IMR-90 (cell line): ENCODE data around the gene RASSF3. TPM values are rescaled to one million over a fixed set of nuclear protein-coding genes. Genes with fewer than 3 reads are reported as not detected.

Source experiments
- ATAC-seq: fragments of 200-7000 bp; cut with Tn5 transposase; 2 replicates; pipeline ENCODE4 v1.9.1; 2020; ENCODE audit warnings: low read depth, mild to moderate bottlenecking, moderate library complexity
- BruUV-seq: library from RNA; stranded (reverse); fragments of 400-500 nt; replicated peaks from 2 replicates; lab custom pipeline; 2021; lab: Mats Ljungman, UMichigan
- CTCF ChIA-PET: fragments of 300-600 bp; formaldehyde crosslinking; extraction: SDS; loops from one replicate; lab custom pipeline; 2021; ENCODE audit warnings: antibody characterized with exemption; lab: Yijun Ruan, JAX
- POLR2A ChIA-PET: fragments of 300-600 bp; sonication (Branson Sonifier 250); formaldehyde crosslinking; loops from one replicate; lab custom pipeline; 2022; ENCODE audit warnings: antibody characterized with exemption; ENCODE audit not compliant: unreplicated experiment; lab: Charles Lee
- DNase-seq: peaks from one replicate; pipeline ENCODE4 v3.0.0; 2013
- H2AFZ ChIP-seq: replicated peaks from 2 replicates; pipeline ENCODE3; 2013; ENCODE audit warnings: low read length, mild to moderate bottlenecking; ENCODE audit not compliant: poor library complexity
- H2AK5ac ChIP-seq: 2 replicates; pipeline ENCODE4 v1.6.1; 2013; ENCODE audit warnings: low read depth, low read length, inconsistent platforms
- H2AK9ac ChIP-seq: replicated peaks from 2 replicates; pipeline ENCODE3; 2013; ENCODE audit warnings: mild to moderate bottlenecking, low read depth, low read length, moderate library complexity; ENCODE audit not compliant: poor library complexity
- H2BK120ac ChIP-seq: 2 replicates; pipeline ENCODE4 v1.6.1; 2013; ENCODE audit warnings: low read depth, low read length, inconsistent platforms
- H2BK15ac ChIP-seq: 3 replicates; pipeline ENCODE4 v1.6.1; 2013; ENCODE audit warnings: low read depth, low read length, inconsistent platforms
- H2BK20ac ChIP-seq: 2 replicates; pipeline ENCODE4 v1.6.1; 2013; ENCODE audit warnings: low read depth, mild to moderate bottlenecking, inconsistent platforms, low read length, moderate library complexity
- H2BK5ac ChIP-seq: 2 replicates; pipeline ENCODE4 v1.6.1; 2013; ENCODE audit warnings: mild to moderate bottlenecking, low read depth, low read length, inconsistent platforms; ENCODE audit not compliant: poor library complexity, severe bottlenecking
- H3K14ac ChIP-seq: replicated peaks from 2 replicates; pipeline ENCODE4 v1.6.1; 2013; ENCODE audit warnings: low read depth, low read length, inconsistent platforms
- H3K18ac ChIP-seq: 2 replicates; pipeline ENCODE4 v1.6.1; 2013; ENCODE audit warnings: low read depth, low read length, control low read depth
- H3K23ac ChIP-seq: 2 replicates; pipeline ENCODE4 v1.6.1; 2013; ENCODE audit warnings: low read depth, low read length, inconsistent platforms
- H3K27ac ChIP-seq: 2 replicates; pipeline ENCODE4 v1.5.1; 2013; ENCODE audit warnings: mild to moderate bottlenecking, control low read depth, low read length; ENCODE audit not compliant: insufficient read depth
- H3K27me3 ChIP-seq: 2 replicates; pipeline ENCODE4 v1.6.1; 2013; ENCODE audit warnings: low read length; ENCODE audit not compliant: control insufficient read depth, insufficient read depth
- H3K36me3 ChIP-seq: 2 replicates; pipeline ENCODE4 v1.6.1; 2013; ENCODE audit warnings: low read length, mixed read lengths; ENCODE audit not compliant: control insufficient read depth, insufficient read depth
- H3K4ac ChIP-seq: 2 replicates; pipeline ENCODE4 v1.6.1; 2013; ENCODE audit warnings: low read depth, low read length, inconsistent platforms
- H3K4me1 ChIP-seq: 2 replicates; pipeline ENCODE4 v1.6.1; 2013; ENCODE audit warnings: low read length, mixed read lengths; ENCODE audit not compliant: control insufficient read depth, insufficient read depth
- H3K4me2 ChIP-seq: 2 replicates; pipeline ENCODE4 v1.6.1; 2013; ENCODE audit warnings: low read depth, mild to moderate bottlenecking, control low read depth, low read length, moderate library complexity
- H3K4me3 ChIP-seq: 2 replicates; pipeline ENCODE4 v1.5.1; 2013; ENCODE audit warnings: low read depth, mild to moderate bottlenecking, control low read depth, low read length, moderate library complexity; ENCODE audit not compliant: insufficient read depth
- H3K56ac ChIP-seq: 2 replicates; pipeline ENCODE4 v1.6.1; 2013; ENCODE audit warnings: low read length, inconsistent platforms; ENCODE audit not compliant: insufficient read depth; ENCODE audit errors: extremely low read depth
- H3K79me1 ChIP-seq, 2 experiments: 2 replicates each; pipeline ENCODE4 v1.6.1; 2013; ENCODE audit warnings: low read length in 2 of 2, inconsistent platforms in 1 of 2, low read depth in 1 of 2
- H3K9ac ChIP-seq: 2 replicates; pipeline ENCODE4 v1.6.1; 2013; ENCODE audit warnings: low read depth, low read length, control low read depth
- H3K9me1 ChIP-seq: 2 replicates; pipeline ENCODE4 v1.6.1; 2013; ENCODE audit warnings: low read length, inconsistent platforms; ENCODE audit not compliant: insufficient read depth
- H3K9me3 ChIP-seq: 2 replicates; pipeline ENCODE4 v1.6.1; 2013; ENCODE audit warnings: low read length; ENCODE audit not compliant: control insufficient read depth, insufficient read depth
- H4K20me1 ChIP-seq: 2 replicates; pipeline ENCODE4 v1.6.1; 2013; ENCODE audit warnings: low read length, inconsistent platforms; ENCODE audit not compliant: insufficient read depth
- H4K5ac ChIP-seq: 2 replicates; pipeline ENCODE4 v1.6.1; 2013; ENCODE audit warnings: mild to moderate bottlenecking, low read depth, low read length, control low read depth
- H4K8ac ChIP-seq, 2 experiments: 2 replicates each; pipeline ENCODE4 v1.6.1; 2013; ENCODE audit warnings: low read depth in 2 of 2, low read length in 2 of 2, control low read depth in 1 of 2, inconsistent platforms in 1 of 2
- H4K91ac ChIP-seq: 2 replicates; pipeline ENCODE4 v1.6.1; 2013; ENCODE audit warnings: low read depth, low read length, inconsistent platforms; ENCODE audit not compliant: insufficient read depth
- CHD1 ChIP-seq: IDR thresholded peaks from 2 replicates; pipeline ENCODE4 v1.6.1; 2012; ENCODE audit warnings: low read depth, low read length, improper control_type of control experiment
- ELK1 ChIP-seq: fragments of 150-350 bp; IDR thresholded peaks from 2 replicates; pipeline ENCODE4 v1.6.1; 2016; ENCODE audit warnings: low read depth, mild to moderate bottlenecking, low read length, moderate library complexity, borderline replicate concordance
- MAFK ChIP-seq: IDR thresholded peaks from 2 replicates; pipeline ENCODE4 v1.6.1; 2012; ENCODE audit warnings: low read depth, low read length, improper control_type of control experiment
- MAZ ChIP-seq: IDR thresholded peaks from 2 replicates; pipeline ENCODE4 v1.6.1; 2012; ENCODE audit warnings: low read depth, mild to moderate bottlenecking, low read length, improper control_type of control experiment, moderate library complexity, borderline replicate concordance
- MXI1 ChIP-seq: IDR thresholded peaks from 2 replicates; pipeline ENCODE4 v1.6.1; 2012; ENCODE audit warnings: low read depth, mild to moderate bottlenecking, low read length, moderate library complexity, borderline replicate concordance
- POLR2A ChIP-seq: IDR thresholded peaks from 2 replicates; pipeline ENCODE4 v1.6.1; 2012; ENCODE audit warnings: mild to moderate bottlenecking, low read depth, low read length
- RCOR1 ChIP-seq: IDR thresholded peaks from 2 replicates; pipeline ENCODE4 v1.6.1; 2012; ENCODE audit warnings: mild to moderate bottlenecking, low read length, improper control_type of control experiment; ENCODE audit not compliant: insufficient replicate concordance
- USF2 ChIP-seq: fragments of 150-350 bp; IDR thresholded peaks from 2 replicates; pipeline ENCODE4 v1.6.1; 2017; ENCODE audit warnings: mild to moderate bottlenecking, antibody characterized with exemption, low read length, low read depth
- WGBS, 2 experiments: methylation state at CpG; one replicate each; pipeline versions ENCODE4 v1.1.5 to v1.1.7; 2013; ENCODE audit warnings: missing lambda C conversion rate in 2 of 2; ENCODE audit not compliant: insufficient read length in 1 of 2; ENCODE audit errors: extremely low coverage in 2 of 2; 5-methylcytosine and 5-hydroxymethylcytosine counted together
- dilution Hi-C: fragments of 300-500 bp; cut with HindIII; formaldehyde crosslinking; loops from one replicate; pipeline ENCODE4 v1.14.3; 2018; ENCODE audit warnings: low sequenced_read_pairs; ENCODE audit not compliant: unreplicated experiment
- in situ Hi-C: fragments of 300-500 bp; cut with MboI; formaldehyde crosslinking; loops from 3 replicates; pipeline ENCODE4 v1.14.3; 2019; ENCODE audit warnings: low sequenced_read_pairs, inconsistent platforms, mixed read lengths
- intact Hi-C: fragments of 100-400 bp; cut with micrococcal nuclease; formaldehyde crosslinking; loops from 2 replicates; pipeline ENCODE4 v1.10.0; 2022
- polyA plus RNA-seq, 3 experiments: library from polyadenylated mRNA; depleted of rRNA; stranded (reverse); fragments of >200 nt; gene quantifications; 2 replicates each; pipeline ENCODE4 v1.2.3, GENCODE V29; 2012; ENCODE audit warnings: low replicate concordance in 1 of 3
- total RNA-seq: library from RNA; depleted of rRNA; stranded (reverse); fragments of >200 nt; gene quantifications from 2 replicates; pipeline ENCODE4 v1.2.3, GENCODE V29; 2012

The RASSF3 gene
- total and polyA plus RNA-seq, 2 of the 4 experiments (the other 2 are of a cell fraction): 18.7 to 39.3 TPM

GRCh38 chr12:64611341-64612284, 1.3 kb downstream of the RASSF3 start:
- peak overlapping the region; percentile 64 for H2BK120ac ChIP-seq
- no peaks in the 10 kb centered on the region for H3K9me1 ChIP-seq
- peak; percentile 27 for DNase-seq
- peak overlapping the region; percentile 85 for H3K27ac ChIP-seq
- peak overlapping the region; percentile 94 for H2AK9ac ChIP-seq
- TF ChIP-seq USF2 (no peak), ELK1 (no peak), RCOR1 (no peak), POLR2A (no peak), MXI1 (no peak), MAFK (no peak), CHD1 (no peak), MAZ (no peak)
- in situ Hi-C loops: no loop called here
- H3K23ac ChIP-seq: peak overlapping the region; percentile 93
- H2BK5ac ChIP-seq: peak overlapping the region; percentile 59
- peaks cover 19 to 36% of the 10 kb centered on the region in 2 experiments for H3K79me1 ChIP-seq
- H3K4me1 ChIP-seq: peaks cover 4% of the 10 kb centered on the region; the same call in 1 of the 2 replicates
- WGBS, 2 experiments: 5% methylated on average over 4 of the region's 31 CpGs; no CpG with 5 or more reads in 1 of the 2 experiments
- POLR2A ChIA-PET: interaction anchor here (0.6 kb wide), 2 partner anchors 25 to 84 kb away, joined by 5 to 9 read pairs; no protein-coding TSS in a partner anchor
- no peaks in the 10 kb centered on the region for H3K36me3 ChIP-seq
- peak overlapping the region; percentile 84 for H3K4me3 ChIP-seq
- H4K20me1 ChIP-seq: peaks cover 6% of the 10 kb centered on the region; the same call in 1 of the 2 replicates
- peak overlapping the region; percentile 87 for H4K5ac ChIP-seq
- peak overlapping the region; percentile 95 for H2AFZ ChIP-seq
- H3K9me3 ChIP-seq: no peaks in the 10 kb centered on the region
- H3K4me2 ChIP-seq: peak overlapping the region; percentile 100
- no peak for ATAC-seq
- H4K91ac ChIP-seq: peak overlapping the region; percentile 74
- peak overlapping the region; percentile 94 for H3K14ac ChIP-seq
- H3K56ac ChIP-seq: peak overlapping the region; percentile 80
- no TSS peak for BruUV-seq
- peak overlapping the region; percentile 64 to 86 for H4K8ac ChIP-seq
- dilution Hi-C loops: no loop called here
- no peaks in the 10 kb centered on the region for H3K27me3 ChIP-seq
- intact Hi-C loops: loop anchor here (1.0 to 5.0 kb wide), 3 partner anchors 50 to 87 kb away; no protein-coding TSS in a partner anchor
- peak overlapping the region; percentile 80 for H3K4ac ChIP-seq
- peak overlapping the region; percentile 50 for H2BK20ac ChIP-seq
- peak overlapping the region; percentile 71 for H2AK5ac ChIP-seq
- peak overlapping the region; percentile 51; the same call in 2 of the 3 replicates for H2BK15ac ChIP-seq
- H3K9ac ChIP-seq: peak overlapping the region; percentile 79
- CTCF ChIA-PET: interaction anchor here (0.5 to 1.5 kb wide), 4 partner anchors 21 to 85 kb away, joined by 3 to 6 read pairs (median 4); no protein-coding TSS in a partner anchor
- peak overlapping the region; percentile 84 for H3K18ac ChIP-seq
